Left ventricle myocardium inferior (tissue), 1 donor: ENCODE measurements around the gene FNDC10. TPM values are rescaled to one million over a fixed set of nuclear protein-coding genes. Genes with fewer than 3 reads are reported as not detected.
"Not testable (repeated sequence)": the region's sequence is repeated elsewhere in the genome, so short reads cannot be mapped to it uniquely, and the experiment has no call there.

Source experiments
- DNase-seq: peaks from one replicate; pipeline ENCODE4 v3.0.0-alpha.2; 2020
- H3K27ac ChIP-seq: fragments of 200-600 bp; replicated peaks from 2 replicates; pipeline ENCODE4 v1.8.0; 2021
- H3K27me3 ChIP-seq: fragments of 200-600 bp; 2 replicates; pipeline ENCODE4 v1.8.0; 2021; ENCODE audit warnings: low read depth
- H3K36me3 ChIP-seq: fragments of 200-600 bp; 2 replicates; pipeline ENCODE4 v1.8.0; 2021
- H3K4me1 ChIP-seq: fragments of 200-600 bp; 2 replicates; pipeline ENCODE4 v1.8.0; 2021
- H3K4me3 ChIP-seq: fragments of 200-600 bp; 2 replicates; pipeline ENCODE4 v1.8.0; 2021; ENCODE audit warnings: mild to moderate bottlenecking, moderate library complexity
- H3K9me3 ChIP-seq: fragments of 200-600 bp; replicated peaks from 2 replicates; pipeline ENCODE4 v1.8.0; 2021
- intact Hi-C: fragments of 100-400 bp; cut with micrococcal nuclease; formaldehyde crosslinking; loops from one replicate; pipeline ENCODE4 v1.11.0; 2022
- total RNA-seq: library from RNA; stranded (reverse); fragmentation: NEBNext Ultra II Directional; extraction: Animal tissue kit (Norgen Biotek cat#: 25700); gene quantifications from one replicate; pipeline ENCODE4 v1.2.1, GENCODE V29; 2021
- TF ChIP-seq, protein P1 (sequence below): fragments of 200-600 bp; IDR thresholded peaks from 2 replicates; pipeline ENCODE4 v1.8.0; 2021; ENCODE audit warnings: antibody characterized with exemption, mild to moderate bottlenecking, borderline replicate concordance
- donor health status: DM: no; HTN: yes; CAD: no; lungs with severe emphysema.

The FNDC10 gene
- total RNA-seq, 1 donor from 2014 or later, result 3.6 TPM

DNA sequence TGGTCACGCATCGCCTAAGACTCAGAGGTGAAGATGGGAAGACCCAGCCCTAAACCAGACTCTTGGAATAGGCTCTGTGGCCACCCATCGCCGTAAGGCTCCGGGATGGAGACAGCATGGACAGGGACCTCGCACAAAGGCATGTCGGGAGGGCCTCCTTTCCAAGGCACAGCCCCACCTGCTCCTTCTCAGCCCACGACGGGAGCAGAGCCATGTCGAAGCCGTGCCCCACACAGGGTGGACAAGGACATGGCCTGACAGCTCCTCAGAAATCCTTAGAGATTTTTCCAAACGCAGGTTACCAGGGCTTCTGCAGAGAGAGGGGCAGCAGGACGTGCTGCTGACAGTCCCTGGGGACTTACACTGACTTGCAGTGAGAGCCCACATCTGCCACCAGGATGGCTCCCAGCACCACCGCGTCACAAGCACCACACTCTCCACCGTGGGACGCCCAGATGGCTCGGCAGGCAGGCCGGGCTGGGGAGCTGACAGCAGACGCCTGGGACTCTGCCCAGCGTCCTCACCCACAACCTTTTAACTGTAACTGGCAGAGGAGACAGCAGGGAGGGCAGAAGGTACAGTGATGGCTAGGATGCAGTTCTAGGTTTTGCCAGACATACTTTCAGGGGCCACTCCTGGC lies 37.3 kb downstream of the FNDC10 start:
- Histone ChIP-seq H3K9me3 (no peaks in the 10 kb centered on the region), H3K27me3 (no peaks in the 10 kb centered on the region), H3K36me3 (peaks cover 50% of the 10 kb centered on the region), H3K27ac (peak overlapping the region; percentile 46), H3K4me3 (no peak overlapping the region), H3K4me1 (peaks cover 61% of the 10 kb centered on the region)
- TF ChIP-seq, protein P1, sequence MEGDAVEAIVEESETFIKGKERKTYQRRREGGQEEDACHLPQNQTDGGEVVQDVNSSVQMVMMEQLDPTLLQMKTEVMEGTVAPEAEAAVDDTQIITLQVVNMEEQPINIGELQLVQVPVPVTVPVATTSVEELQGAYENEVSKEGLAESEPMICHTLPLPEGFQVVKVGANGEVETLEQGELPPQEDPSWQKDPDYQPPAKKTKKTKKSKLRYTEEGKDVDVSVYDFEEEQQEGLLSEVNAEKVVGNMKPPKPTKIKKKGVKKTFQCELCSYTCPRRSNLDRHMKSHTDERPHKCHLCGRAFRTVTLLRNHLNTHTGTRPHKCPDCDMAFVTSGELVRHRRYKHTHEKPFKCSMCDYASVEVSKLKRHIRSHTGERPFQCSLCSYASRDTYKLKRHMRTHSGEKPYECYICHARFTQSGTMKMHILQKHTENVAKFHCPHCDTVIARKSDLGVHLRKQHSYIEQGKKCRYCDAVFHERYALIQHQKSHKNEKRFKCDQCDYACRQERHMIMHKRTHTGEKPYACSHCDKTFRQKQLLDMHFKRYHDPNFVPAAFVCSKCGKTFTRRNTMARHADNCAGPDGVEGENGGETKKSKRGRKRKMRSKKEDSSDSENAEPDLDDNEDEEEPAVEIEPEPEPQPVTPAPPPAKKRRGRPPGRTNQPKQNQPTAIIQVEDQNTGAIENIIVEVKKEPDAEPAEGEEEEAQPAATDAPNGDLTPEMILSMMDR, result no peak
- intact Hi-C loops, result no loop called here
- peak; percentile 55 for DNase-seq

DNA sequence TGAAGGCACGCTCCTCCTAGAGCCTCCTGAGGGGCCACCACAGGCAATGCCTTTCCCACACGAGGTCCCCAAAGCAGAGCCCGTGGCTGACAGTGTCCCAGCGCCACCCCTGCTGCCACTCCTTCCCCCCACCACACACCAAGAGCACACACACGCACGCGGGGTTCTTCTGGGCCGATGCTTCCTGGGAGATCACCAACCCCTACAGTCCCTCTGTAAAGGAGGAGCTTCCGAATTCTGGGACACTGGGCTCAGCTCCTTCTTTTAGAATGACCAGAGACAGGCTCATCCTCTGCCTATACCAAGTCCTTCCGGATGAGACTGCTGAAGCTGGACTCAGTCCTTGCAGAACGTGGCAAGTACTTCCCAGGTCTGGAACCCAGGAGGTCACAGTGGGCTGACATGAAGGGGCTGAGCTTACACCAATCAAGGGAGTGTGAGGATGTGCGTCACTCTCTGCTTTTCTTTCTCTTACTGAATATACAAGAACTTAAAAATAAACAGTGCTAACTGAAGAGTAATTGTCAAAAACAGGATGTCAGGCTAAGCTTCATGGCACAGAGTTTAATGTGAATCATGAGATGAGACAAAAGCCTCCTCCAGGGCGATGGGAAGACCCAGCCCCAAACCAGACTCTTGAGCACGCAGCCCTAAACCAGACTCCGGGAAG lies 38.0 kb downstream of the FNDC10 start:
- Histone ChIP-seq H3K4me3 (no peak overlapping the region), H3K4me1 (peaks cover 54% of the 10 kb centered on the region), H3K9me3 (no peaks in the 10 kb centered on the region), H3K27me3 (no peaks in the 10 kb centered on the region), H3K36me3 (peaks cover 50% of the 10 kb centered on the region), H3K27ac (peak overlapping the region; percentile 46)
- no peak for DNase-seq
- TF ChIP-seq, protein P1, result no peak
- intact Hi-C loops, result no loop called here

DNA sequence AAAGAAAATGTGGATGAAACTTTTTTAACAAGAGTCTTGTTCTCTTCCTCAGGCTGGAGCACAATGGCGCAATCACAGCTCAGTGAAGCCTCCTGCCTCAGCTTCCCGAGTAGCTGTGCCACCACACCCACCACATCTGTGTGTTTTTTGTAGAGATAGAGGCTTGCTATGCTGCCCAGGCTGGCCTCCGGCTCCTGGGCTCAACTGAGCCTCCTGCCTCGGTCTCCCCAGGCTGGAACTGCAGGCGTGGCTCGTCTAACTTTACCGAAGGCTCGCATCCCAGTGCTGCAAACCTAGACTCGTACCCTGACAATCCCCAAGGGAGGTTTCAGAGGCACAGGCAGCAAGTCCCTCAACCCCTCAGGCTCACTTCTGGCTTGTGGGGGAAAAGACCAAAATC lies 39.8 kb downstream of the FNDC10 start:
- Histone ChIP-seq H3K9me3 (no peaks in the 10 kb centered on the region), H3K27ac (no peak overlapping the region), H3K4me3 (no peak overlapping the region), H3K27me3 (no peaks in the 10 kb centered on the region), H3K36me3 (peaks cover 50% of the 10 kb centered on the region), H3K4me1 (peaks cover 38% of the 10 kb centered on the region)
- intact Hi-C loops, result no loop called here
- TF ChIP-seq, protein P1, result no peak
- DNase-seq, result no peak

DNA sequence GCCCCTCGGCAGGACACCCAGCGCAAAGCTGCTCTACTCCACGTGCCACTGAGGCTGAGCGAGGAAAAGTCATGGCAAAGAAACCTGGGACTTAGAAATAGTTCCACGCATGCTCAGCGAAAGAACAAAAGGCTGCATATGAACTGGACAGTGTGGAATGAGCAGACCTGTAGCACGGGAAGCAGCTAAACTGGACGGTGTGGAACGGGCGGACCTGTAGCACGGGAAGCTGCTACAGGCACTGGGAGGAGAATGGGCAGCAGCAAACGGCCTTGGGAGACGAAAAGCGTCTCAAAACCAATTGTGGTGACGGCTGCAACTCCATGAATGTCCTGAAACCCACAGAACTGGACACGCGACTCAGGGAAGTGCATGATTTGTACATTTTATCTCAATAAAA lies 40.9 kb downstream of the FNDC10 start:
- intact Hi-C loops, result no loop called here
- peaks cover 42% of the 10 kb centered on the region for H3K36me3 ChIP-seq

DNA sequence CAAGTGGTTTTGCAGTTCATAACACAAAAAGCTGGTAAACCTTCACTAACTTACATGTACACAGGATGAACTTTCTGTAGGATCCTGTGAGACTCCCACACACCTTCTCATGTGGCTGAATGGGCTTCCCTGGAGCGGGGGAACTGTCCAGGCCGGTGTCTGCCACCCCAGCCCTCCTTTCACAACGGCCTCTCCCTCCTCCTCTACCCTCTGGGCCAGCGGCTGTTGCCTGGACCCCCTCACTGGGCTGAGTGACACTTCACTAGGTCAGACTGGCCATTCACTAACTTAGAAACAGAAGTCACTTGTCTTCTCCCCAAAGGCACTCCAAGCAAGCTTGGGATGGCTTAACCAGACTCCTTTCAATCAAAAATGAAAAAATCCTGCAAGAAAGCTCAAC lies 41.3 kb downstream of the FNDC10 start:
- no peaks in the 10 kb centered on the region for H3K9me3 ChIP-seq
- intact Hi-C loops, result no loop called here
- peaks cover 32% of the 10 kb centered on the region for H3K4me1 ChIP-seq
- no peak for DNase-seq
- H3K27me3 ChIP-seq, result no peaks in the 10 kb centered on the region
- TF ChIP-seq, protein P1, result no peak
- no peak overlapping the region for H3K27ac ChIP-seq
- H3K36me3 ChIP-seq, result peaks cover 37% of the 10 kb centered on the region
- H3K4me3 ChIP-seq, result no peak overlapping the region

More for the DNA sequence above, 40.9 kb downstream of the FNDC10 start:
- DNase-seq, result no peak
- no peak overlapping the region for H3K4me3 ChIP-seq
- H3K27ac ChIP-seq, result no peak overlapping the region
- H3K27me3 ChIP-seq, result no peaks in the 10 kb centered on the region
- no peaks in the 10 kb centered on the region for H3K9me3 ChIP-seq
- TF ChIP-seq, protein P1, result no peak
- H3K4me1 ChIP-seq, result peaks cover 37% of the 10 kb centered on the region

DNA sequence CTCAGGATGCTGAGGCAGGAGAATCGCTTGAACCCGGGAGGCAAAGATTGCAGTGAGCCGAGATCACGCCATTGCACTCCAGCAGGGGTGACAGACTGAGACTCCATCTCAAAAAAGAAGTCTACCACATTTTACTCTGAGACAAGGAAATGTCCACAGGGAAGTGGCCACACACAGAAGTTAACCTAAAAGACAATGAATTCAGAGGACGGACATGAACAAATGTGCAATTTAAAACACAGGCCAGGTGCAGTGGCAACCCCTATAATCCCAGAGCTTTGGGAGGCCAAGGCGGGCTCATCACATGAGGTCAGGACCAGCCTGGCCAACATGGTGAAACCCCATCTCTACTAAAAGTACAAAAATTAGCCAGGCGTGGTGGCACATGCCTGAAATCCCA lies 42.2 kb downstream of the FNDC10 start:
- intact Hi-C loops, DNase-seq, H3K9me3 ChIP-seq, H3K27me3 ChIP-seq, H3K4me3 ChIP-seq, H3K27ac ChIP-seq: not testable (repeated sequence)
- H3K36me3 ChIP-seq, result peaks cover 28% of the 10 kb centered on the region
- H3K4me1 ChIP-seq, result peaks cover 23% of the 10 kb centered on the region

DNA sequence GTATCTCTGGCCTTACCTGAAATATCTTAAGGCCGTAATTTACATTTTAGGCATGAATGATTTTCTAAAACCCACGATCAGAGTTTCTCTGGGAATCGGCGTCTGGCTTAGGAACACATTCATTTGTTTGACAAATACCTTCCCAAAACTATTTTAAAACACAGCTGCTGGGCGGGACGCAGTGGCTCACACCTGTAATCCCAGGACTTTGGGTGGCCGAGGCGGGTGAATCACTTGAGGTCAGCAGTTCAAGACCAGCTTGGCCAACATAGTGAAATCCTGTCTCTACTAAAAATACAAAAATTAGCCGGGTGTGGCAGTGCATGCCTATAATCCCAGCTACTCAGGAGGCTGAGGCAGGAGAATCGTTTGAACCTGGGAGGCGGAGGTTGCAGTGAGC lies 43.0 kb downstream of the FNDC10 start:
- H3K27me3 ChIP-seq, intact Hi-C loops, H3K4me3 ChIP-seq, H3K9me3 ChIP-seq, DNase-seq, H3K27ac ChIP-seq: not testable (repeated sequence)
- Histone ChIP-seq H3K4me1 (peaks cover 16% of the 10 kb centered on the region), H3K36me3 (peaks cover 21% of the 10 kb centered on the region)
